BE2C (cell line): ENCODE measurements around the gene ZFPL1.
A peak's percentile ranks its signal among the peaks of the same experiment; 100 is the strongest.

Experiments used
- DNase-seq: peaks from one replicate; pipeline ENCODE4 v3.0.0-alpha.2; 2020
- H3K27me3 ChIP-seq: fragments of 250-450 bp; sonication (Bioruptor Pico); 2 replicates; pipeline ENCODE4 v1.5.1; 2020; ENCODE audit warnings: mild to moderate bottlenecking
- H3K36me3 ChIP-seq: fragments of 250-450 bp; sonication (Bioruptor Pico); 2 replicates; pipeline ENCODE4 v1.5.1; 2020; ENCODE audit warnings: mild to moderate bottlenecking
- H3K4me1 ChIP-seq: fragments of 250-450 bp; sonication (Bioruptor Pico); 2 replicates; pipeline ENCODE4 v1.5.1; 2020
- H3K4me3 ChIP-seq: 2 replicates; pipeline ENCODE4 v1.5.1; 2011; ENCODE audit warnings: low read depth, low read length
- H3K9me3 ChIP-seq: fragments of 250-450 bp; sonication (Bioruptor Pico); 2 replicates; pipeline ENCODE4 v1.5.1; 2020
- TF ChIP-seq, protein P1 (sequence below): IDR thresholded peaks from 2 replicates; pipeline ENCODE4 v1.5.1; 2012; ENCODE audit warnings: mild to moderate bottlenecking, low read depth, low read length

ZFPL1 gene

DNA sequence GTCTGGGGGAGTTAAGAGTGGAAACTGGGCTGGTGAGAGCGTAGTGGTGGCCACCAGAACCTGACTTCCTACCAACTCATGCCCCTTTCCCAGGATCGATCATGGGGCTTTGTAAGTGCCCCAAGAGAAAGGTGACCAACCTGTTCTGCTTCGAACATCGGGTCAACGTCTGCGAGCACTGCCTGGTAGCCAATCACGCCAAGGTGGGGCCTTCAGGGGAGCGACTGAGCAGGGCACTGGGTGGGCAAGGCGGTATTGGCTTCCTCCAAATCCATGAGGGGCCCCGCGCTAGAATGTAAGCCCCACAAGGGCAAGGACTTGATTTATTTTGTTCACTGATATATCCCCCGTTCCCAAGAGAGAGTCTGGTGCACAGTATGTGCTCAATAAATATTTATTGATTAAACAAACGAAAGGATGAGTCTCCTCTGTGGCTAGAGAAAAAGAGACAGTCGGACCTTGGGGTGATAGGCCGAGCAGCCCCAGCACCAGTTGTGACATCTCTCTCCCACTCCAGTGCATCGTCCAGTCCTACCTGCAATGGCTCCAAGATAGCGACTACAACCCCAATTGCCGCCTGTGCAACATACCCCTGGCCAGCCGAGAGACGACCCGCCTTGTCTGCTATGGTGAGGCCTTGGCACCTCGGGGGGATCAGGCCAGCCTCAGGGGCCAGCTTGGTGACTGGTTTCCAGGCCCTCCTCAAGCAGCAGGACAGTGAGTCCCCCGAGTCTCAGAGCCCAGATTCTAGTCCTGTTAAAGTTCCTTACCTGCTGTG is 765 bp downstream of the ZFPL1 start:
- Histone ChIP-seq H3K36me3 (no peaks in the 10 kb centered on the region), H3K4me3 (peak overlapping the region; percentile 92), H3K9me3 (no peaks in the 10 kb centered on the region), H3K4me1 (no peaks in the 10 kb centered on the region), H3K27me3 (no peaks in the 10 kb centered on the region)
- DNase-seq, result no peak
- TF ChIP-seq, protein P1, sequence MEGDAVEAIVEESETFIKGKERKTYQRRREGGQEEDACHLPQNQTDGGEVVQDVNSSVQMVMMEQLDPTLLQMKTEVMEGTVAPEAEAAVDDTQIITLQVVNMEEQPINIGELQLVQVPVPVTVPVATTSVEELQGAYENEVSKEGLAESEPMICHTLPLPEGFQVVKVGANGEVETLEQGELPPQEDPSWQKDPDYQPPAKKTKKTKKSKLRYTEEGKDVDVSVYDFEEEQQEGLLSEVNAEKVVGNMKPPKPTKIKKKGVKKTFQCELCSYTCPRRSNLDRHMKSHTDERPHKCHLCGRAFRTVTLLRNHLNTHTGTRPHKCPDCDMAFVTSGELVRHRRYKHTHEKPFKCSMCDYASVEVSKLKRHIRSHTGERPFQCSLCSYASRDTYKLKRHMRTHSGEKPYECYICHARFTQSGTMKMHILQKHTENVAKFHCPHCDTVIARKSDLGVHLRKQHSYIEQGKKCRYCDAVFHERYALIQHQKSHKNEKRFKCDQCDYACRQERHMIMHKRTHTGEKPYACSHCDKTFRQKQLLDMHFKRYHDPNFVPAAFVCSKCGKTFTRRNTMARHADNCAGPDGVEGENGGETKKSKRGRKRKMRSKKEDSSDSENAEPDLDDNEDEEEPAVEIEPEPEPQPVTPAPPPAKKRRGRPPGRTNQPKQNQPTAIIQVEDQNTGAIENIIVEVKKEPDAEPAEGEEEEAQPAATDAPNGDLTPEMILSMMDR, result no peak

DNA sequence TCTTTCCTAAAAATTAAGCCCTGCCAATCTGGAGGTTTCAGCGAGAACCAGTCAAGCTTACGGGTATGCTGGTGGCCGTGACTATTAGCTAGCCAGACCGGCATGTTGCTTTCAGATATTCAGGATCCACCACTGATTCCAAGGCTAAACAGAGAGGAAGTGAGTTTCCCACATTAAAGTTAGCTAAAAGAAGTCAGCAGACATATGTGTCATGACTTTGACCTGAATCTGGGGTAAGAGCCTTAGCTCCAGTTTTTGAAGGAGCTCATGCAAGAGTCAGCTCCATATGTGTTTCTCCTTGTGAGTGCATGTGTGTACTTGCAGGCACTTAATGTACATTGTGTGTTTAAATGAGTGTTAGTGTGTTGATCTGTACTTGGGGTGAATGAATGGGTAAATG is 1.4 kb downstream of the ZFPL1 start:
- Histone ChIP-seq H3K4me1 (no peaks in the 10 kb centered on the region), H3K27me3 (no peaks in the 10 kb centered on the region), H3K4me3 (no peak overlapping the region), H3K9me3 (no peaks in the 10 kb centered on the region), H3K36me3 (no peaks in the 10 kb centered on the region)
- DNase-seq, result no peak
- TF ChIP-seq, protein P1, result no peak

DNA sequence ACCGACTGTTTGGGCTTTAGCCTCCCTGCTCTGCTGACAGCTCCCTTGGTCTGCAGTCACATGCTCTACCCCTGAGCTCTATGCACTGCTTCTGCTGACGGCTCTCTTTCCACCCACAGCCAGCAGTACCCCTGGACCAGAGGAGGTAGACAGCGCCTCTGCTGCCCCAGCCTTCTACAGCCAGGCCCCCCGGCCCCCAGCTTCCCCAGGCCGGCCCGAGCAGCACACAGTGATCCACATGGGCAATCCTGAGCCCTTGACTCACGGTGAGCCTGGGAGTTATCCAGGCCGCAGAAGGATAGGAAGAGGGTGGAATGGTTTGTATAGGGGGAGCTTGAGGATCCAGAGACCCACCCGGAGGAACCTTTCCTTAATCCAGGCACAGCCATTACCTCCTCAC is 2.8 kb downstream of the ZFPL1 start:
- Histone ChIP-seq H3K4me1 (no peaks in the 10 kb centered on the region), H3K27me3 (no peaks in the 10 kb centered on the region), H3K4me3 (no peak overlapping the region), H3K9me3 (no peaks in the 10 kb centered on the region), H3K36me3 (no peaks in the 10 kb centered on the region)
- no peak for DNase-seq
- TF ChIP-seq, protein P1, result no peak

DNA sequence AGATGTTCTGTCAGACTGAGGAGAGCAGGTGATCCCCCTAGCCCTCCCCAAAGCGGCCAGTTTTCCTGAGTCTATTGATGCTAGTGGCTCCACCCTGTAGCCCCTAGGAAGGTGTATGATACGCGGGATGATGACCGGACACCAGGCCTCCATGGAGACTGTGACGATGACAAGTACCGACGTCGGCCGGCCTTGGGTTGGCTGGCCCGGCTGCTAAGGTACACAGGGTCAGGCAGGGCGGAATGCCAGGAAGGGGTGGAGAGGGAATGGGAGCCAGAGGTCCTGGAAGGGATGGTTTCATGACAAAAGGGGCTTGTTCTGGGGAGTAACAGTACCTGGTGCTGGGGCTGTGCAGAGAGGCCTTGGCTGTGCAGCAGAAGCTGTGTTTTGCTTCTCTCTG is 3.2 kb downstream of the ZFPL1 start:
- no peak for DNase-seq
- TF ChIP-seq, protein P1, result no peak
- no peaks in the 10 kb centered on the region for H3K9me3 ChIP-seq
- no peak overlapping the region for H3K4me3 ChIP-seq
- H3K4me1 ChIP-seq, result no peaks in the 10 kb centered on the region
- no peaks in the 10 kb centered on the region for H3K36me3 ChIP-seq
- H3K27me3 ChIP-seq, result no peaks in the 10 kb centered on the region

DNA sequence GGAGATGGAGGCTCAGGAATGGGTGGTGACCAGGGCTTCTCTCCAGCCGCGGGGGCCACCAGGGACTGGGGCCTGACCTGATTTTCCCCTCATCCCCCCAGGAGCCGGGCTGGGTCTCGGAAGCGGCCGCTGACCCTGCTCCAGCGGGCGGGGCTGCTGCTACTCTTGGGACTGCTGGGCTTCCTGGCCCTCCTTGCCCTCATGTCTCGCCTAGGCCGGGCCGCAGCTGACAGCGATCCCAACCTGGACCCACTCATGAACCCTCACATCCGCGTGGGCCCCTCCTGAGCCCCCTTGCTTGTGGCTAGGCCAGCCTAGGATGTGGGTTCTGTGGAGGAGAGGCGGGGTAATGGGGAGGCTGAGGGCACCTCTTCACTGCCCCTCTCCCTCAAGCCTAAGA is 3.8 kb downstream of the ZFPL1 start:
- no peaks in the 10 kb centered on the region for H3K4me1 ChIP-seq
- H3K27me3 ChIP-seq, result no peaks in the 10 kb centered on the region
- no peaks in the 10 kb centered on the region for H3K9me3 ChIP-seq
- no peak for DNase-seq
- no peaks in the 10 kb centered on the region for H3K36me3 ChIP-seq
- no peak overlapping the region for H3K4me3 ChIP-seq
- TF ChIP-seq, protein P1, result no peak

DNA sequence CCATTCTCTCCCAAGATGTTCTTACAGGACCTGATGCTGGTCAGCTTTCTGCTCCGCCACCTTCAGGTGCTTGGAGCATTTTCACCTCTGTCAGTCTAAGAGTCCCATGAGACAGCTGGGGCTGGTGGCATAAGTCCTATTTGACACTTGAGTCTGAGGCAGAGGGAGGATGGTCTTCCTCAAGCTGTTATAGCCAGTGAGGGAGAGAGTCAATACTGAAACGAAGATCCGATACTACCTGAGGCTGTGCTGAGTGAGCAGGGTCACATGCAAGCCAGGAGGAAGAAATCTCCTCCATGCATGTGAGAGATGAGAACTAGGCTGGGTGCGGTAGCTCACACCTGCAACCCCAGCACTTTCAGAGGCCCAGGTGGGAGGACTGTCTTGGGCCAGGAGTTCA is 5.6 kb downstream of the ZFPL1 start:
- no peaks in the 10 kb centered on the region for H3K9me3 ChIP-seq
- H3K4me1 ChIP-seq, result no peaks in the 10 kb centered on the region
- H3K27me3 ChIP-seq, result no peaks in the 10 kb centered on the region
- no peaks in the 10 kb centered on the region for H3K36me3 ChIP-seq
- TF ChIP-seq, protein P1, result no peak
- H3K4me3 ChIP-seq, result no peak overlapping the region
- DNase-seq, result no peak
